ENCODE measurements around the gene PLA2G1B.
A peak's percentile ranks its signal among the peaks of the same experiment; 100 is the strongest.

Gene PLA2G1B

DNA sequence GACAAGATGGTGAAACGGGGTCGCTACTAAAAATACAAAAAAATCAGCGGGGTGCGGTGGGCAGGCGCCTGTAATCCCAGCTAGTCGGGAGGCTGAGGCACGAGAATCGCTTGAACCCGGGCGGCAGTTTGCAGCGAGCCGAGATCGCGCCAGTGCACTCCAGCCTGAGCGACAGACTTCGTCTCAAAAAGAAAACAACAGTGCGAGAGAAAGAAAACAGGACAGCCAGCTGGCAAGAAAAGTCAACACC, 35.2 kb downstream of the PLA2G1B start:
- no peaks in the 10 kb centered on the region for H3K36me3 ChIP-seq (ENCODE audit: insufficient read depth, low read length)
- H3K4me1 ChIP-seq (ENCODE audit: insufficient read depth, low read length, poor library complexity, severe bottlenecking): peaks cover 9% of the 10 kb centered on the region
- H3K9ac ChIP-seq (ENCODE audit: low read depth, low read length, poor library complexity, severe bottlenecking): peak overlapping the region; percentile 94
- H3K9me2 ChIP-seq (replicated peaks; ENCODE audit: low read depth, low read length): no peaks in the 10 kb centered on the region
- H3F3A ChIP-seq (ENCODE audit: low read depth): peaks cover 17% of the 10 kb centered on the region
- peak overlapping the region; percentile 87 for H3K4me2 ChIP-seq (ENCODE audit: low read depth, low read length, poor library complexity, severe bottlenecking)
- no peaks in the 10 kb centered on the region for H4K20me1 ChIP-seq (ENCODE audit: insufficient read depth, low read length, poor library complexity, severe bottlenecking)
- H3K9me3 ChIP-seq (ENCODE audit: insufficient read depth, low read depth, low read length): no peaks in the 10 kb centered on the region
- peak overlapping the region; percentile 78 for H3K4me3 ChIP-seq (ENCODE audit: low read length, poor library complexity, severe bottlenecking)
- H2AFZ ChIP-seq (ENCODE audit: low read length): peak overlapping the region; percentile 83
- no peaks in the 10 kb centered on the region for H3K79me2 ChIP-seq (ENCODE audit: insufficient read depth, low read length)
- TF ChIP-seq, protein P1, sequence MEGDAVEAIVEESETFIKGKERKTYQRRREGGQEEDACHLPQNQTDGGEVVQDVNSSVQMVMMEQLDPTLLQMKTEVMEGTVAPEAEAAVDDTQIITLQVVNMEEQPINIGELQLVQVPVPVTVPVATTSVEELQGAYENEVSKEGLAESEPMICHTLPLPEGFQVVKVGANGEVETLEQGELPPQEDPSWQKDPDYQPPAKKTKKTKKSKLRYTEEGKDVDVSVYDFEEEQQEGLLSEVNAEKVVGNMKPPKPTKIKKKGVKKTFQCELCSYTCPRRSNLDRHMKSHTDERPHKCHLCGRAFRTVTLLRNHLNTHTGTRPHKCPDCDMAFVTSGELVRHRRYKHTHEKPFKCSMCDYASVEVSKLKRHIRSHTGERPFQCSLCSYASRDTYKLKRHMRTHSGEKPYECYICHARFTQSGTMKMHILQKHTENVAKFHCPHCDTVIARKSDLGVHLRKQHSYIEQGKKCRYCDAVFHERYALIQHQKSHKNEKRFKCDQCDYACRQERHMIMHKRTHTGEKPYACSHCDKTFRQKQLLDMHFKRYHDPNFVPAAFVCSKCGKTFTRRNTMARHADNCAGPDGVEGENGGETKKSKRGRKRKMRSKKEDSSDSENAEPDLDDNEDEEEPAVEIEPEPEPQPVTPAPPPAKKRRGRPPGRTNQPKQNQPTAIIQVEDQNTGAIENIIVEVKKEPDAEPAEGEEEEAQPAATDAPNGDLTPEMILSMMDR (conservative IDR thresholded peaks at IDR 0.05; ENCODE audit: low read length): no peak
- TF ChIP-seq EZH2phosphoT487 (IDR thresholded peaks at IDR 0.05; ENCODE audit: borderline replicate concordance): no peak
- no peaks in the 10 kb centered on the region for H3K27me3 ChIP-seq (ENCODE audit: insufficient read depth, low read length, poor library complexity, severe bottlenecking)

- Histone ChIP-seq H3K4me2 (ENCODE audit: low read depth, low read length, poor library complexity, severe bottlenecking) (peak overlapping the region; percentile 30), H3K9ac (ENCODE audit: low read depth, low read length, poor library complexity, severe bottlenecking) (no peak overlapping the region), H3K4me3 (ENCODE audit: low read length, poor library complexity, severe bottlenecking) (no peak overlapping the region), H3K4me1 (ENCODE audit: insufficient read depth, low read length, poor library complexity, severe bottlenecking) (peaks cover 9% of the 10 kb centered on the region), H3F3A (ENCODE audit: low read depth) (peaks cover 17% of the 10 kb centered on the region), H2AFZ (ENCODE audit: low read length) (no peak overlapping the region), H3K9me2 (replicated peaks; ENCODE audit: low read depth, low read length) (no peaks in the 10 kb centered on the region), H3K27me3 (ENCODE audit: insufficient read depth, low read length, poor library complexity, severe bottlenecking) (no peaks in the 10 kb centered on the region), H3K36me3 (ENCODE audit: insufficient read depth, low read length) (no peaks in the 10 kb centered on the region), H3K79me2 (ENCODE audit: insufficient read depth, low read length) (no peaks in the 10 kb centered on the region), H3K9me3 (ENCODE audit: insufficient read depth, low read depth, low read length) (no peaks in the 10 kb centered on the region), H4K20me1 (ENCODE audit: insufficient read depth, low read length, poor library complexity, severe bottlenecking) (no peaks in the 10 kb centered on the region)
- TF ChIP-seq EZH2phosphoT487 (IDR thresholded peaks at IDR 0.05; ENCODE audit: borderline replicate concordance): no peak
- TF ChIP-seq, protein P1 (conservative IDR thresholded peaks at IDR 0.05; ENCODE audit: low read length): no peak
Measured at GRCh38 chr12:120290609-120291305, 36.8 kb downstream of the PLA2G1B start.

DNA sequence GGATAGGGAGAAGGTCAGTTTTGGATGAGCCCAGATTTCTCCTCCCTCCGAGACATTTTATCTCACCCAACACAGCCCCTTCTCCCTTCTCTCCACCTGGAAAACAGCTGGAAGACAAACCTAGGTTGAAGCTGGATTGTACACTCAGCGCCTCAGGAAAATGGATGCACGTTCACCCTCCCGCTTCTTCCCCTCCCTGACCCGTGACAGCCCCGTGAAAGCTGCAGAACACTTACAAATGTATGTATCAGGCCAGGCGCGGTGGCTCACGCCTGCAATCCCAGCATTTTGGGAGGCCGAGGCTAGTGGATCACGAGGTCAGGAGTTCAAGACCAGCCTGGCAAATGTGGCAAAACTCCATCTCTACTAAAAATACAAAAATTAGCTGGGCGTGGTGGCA, 40.1 kb downstream of the PLA2G1B start:
- no peaks in the 10 kb centered on the region for H3K79me2 ChIP-seq (ENCODE audit: insufficient read depth, low read length)
- no peak overlapping the region for H3K4me3 ChIP-seq (ENCODE audit: low read length, poor library complexity, severe bottlenecking)
- no peaks in the 10 kb centered on the region for H3K9me3 ChIP-seq (ENCODE audit: insufficient read depth, low read depth, low read length)
- H3K4me1 ChIP-seq (ENCODE audit: insufficient read depth, low read length, poor library complexity, severe bottlenecking): peaks cover 2% of the 10 kb centered on the region
- peaks cover 13% of the 10 kb centered on the region for H3F3A ChIP-seq (ENCODE audit: low read depth)
- no peaks in the 10 kb centered on the region for H3K36me3 ChIP-seq (ENCODE audit: insufficient read depth, low read length)
- H3K9me2 ChIP-seq (replicated peaks; ENCODE audit: low read depth, low read length): no peaks in the 10 kb centered on the region
- H4K20me1 ChIP-seq (ENCODE audit: insufficient read depth, low read length, poor library complexity, severe bottlenecking): no peaks in the 10 kb centered on the region
- H3K9ac ChIP-seq (ENCODE audit: low read depth, low read length, poor library complexity, severe bottlenecking): no peak overlapping the region
- TF ChIP-seq EZH2phosphoT487 (IDR thresholded peaks at IDR 0.05; ENCODE audit: borderline replicate concordance): no peak
- TF ChIP-seq, protein P1 (conservative IDR thresholded peaks at IDR 0.05; ENCODE audit: low read length): no peak
- H2AFZ ChIP-seq (ENCODE audit: low read length): no peak overlapping the region
- H3K27me3 ChIP-seq (ENCODE audit: insufficient read depth, low read length, poor library complexity, severe bottlenecking): no peaks in the 10 kb centered on the region
- H3K4me2 ChIP-seq (ENCODE audit: low read depth, low read length, poor library complexity, severe bottlenecking): no peak overlapping the region

All from Loucy (cell line).